ENCODE results near the gene UBE3C. TPM values are rescaled to one million over a fixed set of nuclear protein-coding genes. Genes with fewer than 3 reads are reported as not detected.

UBE3C gene
- total and polyA plus RNA-seq, 9 of the 15 experiments (the other 6 are each of a cell fraction or from before 2014, with no cell fraction given): 9.6 to 91.7 (median 75.4) TPM

GRCh38 chr7:157248659-157249058 lies 109.9 kb downstream of the UBE3C start:
- no peak for ATAC-seq
- CTCF ChIA-PET (ENCODE audit: low intra/inter-chr PET ratio): no interaction called here

DNA sequence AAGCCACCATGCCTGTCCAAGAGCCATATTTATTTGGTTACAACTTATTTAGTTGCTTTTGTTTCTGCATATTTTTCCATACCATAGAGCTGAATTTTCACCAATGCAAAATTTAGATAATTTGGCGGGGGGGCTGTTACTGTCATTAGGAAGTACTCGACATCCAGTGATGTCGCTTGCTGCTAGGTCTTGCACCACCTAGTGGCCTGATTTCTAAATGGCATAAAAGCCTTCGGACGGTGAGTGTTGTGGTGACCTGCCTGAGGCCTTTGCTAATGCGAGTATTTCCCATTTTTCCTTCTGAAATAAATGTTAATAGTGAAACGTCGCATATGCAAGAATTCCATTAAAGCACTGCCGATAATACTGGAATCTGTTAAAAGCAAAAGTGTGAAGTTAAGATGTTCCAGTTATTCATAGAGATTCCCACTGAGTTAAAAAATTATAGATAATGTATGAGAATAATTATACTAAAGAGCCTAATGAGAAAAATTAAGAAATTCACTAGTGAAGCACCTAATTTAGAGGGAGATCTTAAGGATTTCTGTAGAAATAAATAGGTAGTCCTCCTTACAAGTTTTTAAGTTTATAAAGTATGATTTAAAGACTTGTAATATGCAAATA lies 112.0 kb downstream of the UBE3C start:
- DNase-seq (ENCODE audit: extremely low read depth in 1 of 4, low spot score in 3 of 4) (peak; percentile 68 to 85 (median 81)), ATAC-seq (peak; percentile 98), FAIRE-seq (peak; percentile 94)
- WGBS (ENCODE audit: insufficient coverage, low coverage, missing lambda C conversion rate): 51% methylated on average over 9 of the region's 9 CpGs
- H3K79me2 ChIP-seq (ENCODE audit: control insufficient read depth, insufficient read depth, low read length): no peaks in the 10 kb centered on the region
- no peaks in the 10 kb centered on the region for H3K4me1 ChIP-seq (replicated peaks in 1 of 2; ENCODE audit: control insufficient read depth in 2 of 2, insufficient read depth in 2 of 2, low read length in 2 of 2)
- ChIA-PET CTCF (ENCODE audit: low intra/inter-chr PET ratio) (interaction anchor here (0.8 to 2.2 kb wide), 4 partner anchors 281 to 1454 kb away, joined by 3 to 18 read pairs (median 4); partner anchors contain the start of gene NOM1), POLR2A (interaction anchor here (0.5 to 1.0 kb wide), 3 partner anchors 9 to 54 kb away, joined by 3 to 6 read pairs (median 4); no protein-coding TSS in a partner anchor)
- no peaks in the 10 kb centered on the region; the same call in 1 of the 2 replicates for H4K20me1 ChIP-seq (replicated peaks; ENCODE audit: control insufficient read depth, insufficient read depth, low read length)
- H3K27ac ChIP-seq (ENCODE audit: extremely low read depth, low read depth, low read length): no peak overlapping the region
- no peaks in the 10 kb centered on the region for H3K27me3 ChIP-seq (ENCODE audit: control insufficient read depth in 2 of 2, insufficient read depth in 2 of 2, low read length in 2 of 2)
- no peak overlapping the region for H2AFZ ChIP-seq (ENCODE audit: low read depth, low read length)
- in situ Hi-C loops (cut with MboI) (no loop called here), intact Hi-C loops (cut with micrococcal nuclease) (loop anchor here (1.0 kb wide), 1 partner anchor 341 kb away; no protein-coding TSS in a partner anchor)
- no TSS peak for BruUV-seq (replicated peaks)
- H3K9ac ChIP-seq (ENCODE audit: insufficient read depth in 1 of 2, low read depth in 2 of 2, low read length in 2 of 2): no peak overlapping the region
- no peak overlapping the region for H3K4me3 ChIP-seq
- H3K36me3 ChIP-seq (ENCODE audit: control insufficient read depth, insufficient read depth, low read length): peaks cover 93% of the 10 kb centered on the region
- H3K4me2 ChIP-seq (ENCODE audit: insufficient read depth, low read length): no peak overlapping the region
- no peaks in the 10 kb centered on the region for H3K9me3 ChIP-seq (replicated peaks; ENCODE audit: control insufficient read depth, insufficient read depth, low read depth, low read length)
- peaks cover 3% of the 10 kb centered on the region for H3K9me1 ChIP-seq (ENCODE audit: control insufficient read depth, insufficient read depth, low read length)
- TF ChIP-seq, protein P1, sequence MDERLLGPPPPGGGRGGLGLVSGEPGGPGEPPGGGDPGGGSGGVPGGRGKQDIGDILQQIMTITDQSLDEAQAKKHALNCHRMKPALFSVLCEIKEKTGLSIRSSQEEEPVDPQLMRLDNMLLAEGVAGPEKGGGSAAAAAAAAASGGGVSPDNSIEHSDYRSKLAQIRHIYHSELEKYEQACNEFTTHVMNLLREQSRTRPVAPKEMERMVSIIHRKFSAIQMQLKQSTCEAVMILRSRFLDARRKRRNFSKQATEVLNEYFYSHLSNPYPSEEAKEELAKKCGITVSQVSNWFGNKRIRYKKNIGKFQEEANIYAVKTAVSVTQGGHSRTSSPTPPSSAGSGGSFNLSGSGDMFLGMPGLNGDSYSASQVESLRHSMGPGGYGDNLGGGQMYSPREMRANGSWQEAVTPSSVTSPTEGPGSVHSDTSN (CRISPR knock-in tag; IDR thresholded peaks at IDR 0.05; ENCODE audit: low read depth): no peak
- TF ChIP-seq, protein P1 (tag; conservative IDR thresholded peaks at IDR 0.05; ENCODE audit: low read depth): 0 out of 2 replicates have a peak, but pooled peaks have one; percentile 6
- TF ChIP-seq ZNF785 (CRISPR knock-in tag; IDR thresholded peaks at IDR 0.05) (no peak), MYBL2 (IDR thresholded peaks at IDR 0.05; ENCODE audit: low read depth) (no peak), MYBL2 (CRISPR knock-in tag; IDR thresholded peaks at IDR 0.05; ENCODE audit: borderline replicate concordance) (no peak), CBX3 (IDR thresholded peaks at IDR 0.05; ENCODE audit: borderline replicate concordance in 1 of 2, low read length in 2 of 2) (no peak), HNRNPK (IDR thresholded peaks at IDR 0.05; ENCODE audit: low read depth, low read length, poor library complexity, severe bottlenecking) (no peak), JUN (IDR thresholded peaks at IDR 0.05; ENCODE audit: borderline replicate concordance, low read depth, low read length) (no peak), JUN (CRISPR knock-in tag; IDR thresholded peaks at IDR 0.05; ENCODE audit: borderline replicate concordance) (no peak)

More at GRCh38 chr7:157248659-157249058, 109.9 kb downstream of the UBE3C start:
- no peaks in the 10 kb centered on the region for H3K9me3 ChIP-seq (replicated peaks; ENCODE audit: control insufficient read depth, insufficient read depth, low read depth, low read length)
- H3K9ac ChIP-seq (ENCODE audit: insufficient read depth in 1 of 2, low read depth in 2 of 2, low read length in 2 of 2): no peak overlapping the region; a peak in 1 of 4 replicates
- TF ChIP-seq STAT5B (CRISPR knock-in tag; IDR thresholded peaks at IDR 0.05): no peak
- 0 out of 2 replicates have a peak, but pooled peaks have one; percentile 8 for TF ChIP-seq POLR2G (IDR thresholded peaks at IDR 0.05; ENCODE audit: low read depth, low read length)
- peak; percentile 24 for TF ChIP-seq HMGN3 (IDR thresholded peaks at IDR 0.05; ENCODE audit: borderline replicate concordance, extremely low read depth, insufficient read length, low read depth, low read length)
- in situ Hi-C loops (cut with MboI): no loop called here
- BruUV-seq (replicated peaks): no TSS peak
- no peaks in the 10 kb centered on the region; the same call in 1 of the 2 replicates for H4K20me1 ChIP-seq (replicated peaks; ENCODE audit: control insufficient read depth, insufficient read depth, low read length)
- H3K4me2 ChIP-seq (ENCODE audit: insufficient read depth, low read length): no peak overlapping the region
- H3K4me1 ChIP-seq (replicated peaks in 1 of 2; ENCODE audit: control insufficient read depth in 2 of 2, insufficient read depth in 2 of 2, low read length in 2 of 2): no peaks in the 10 kb centered on the region
- H3K36me3 ChIP-seq (ENCODE audit: control insufficient read depth, insufficient read depth, low read length): peaks cover 85% of the 10 kb centered on the region
- H3K9me1 ChIP-seq (ENCODE audit: control insufficient read depth, insufficient read depth, low read length): peaks cover 3% of the 10 kb centered on the region
- H3K79me2 ChIP-seq (ENCODE audit: control insufficient read depth, insufficient read depth, low read length): no peaks in the 10 kb centered on the region
- POLR2A ChIA-PET: interaction anchor here (0.5 to 1.5 kb wide), 6 partner anchors 8 to 289 kb away, joined by 3 to 5 read pairs (median 4); no protein-coding TSS in a partner anchor
- H3K4me3 ChIP-seq: no peak overlapping the region
- FAIRE-seq (no peak), DNase-seq (ENCODE audit: extremely low read depth in 1 of 4, low spot score in 3 of 4) (no peak)
- H2AFZ ChIP-seq (ENCODE audit: low read depth, low read length): no peak overlapping the region
- no peaks in the 10 kb centered on the region for H3K27me3 ChIP-seq (ENCODE audit: control insufficient read depth in 2 of 2, insufficient read depth in 2 of 2, low read length in 2 of 2)
- H3K27ac ChIP-seq (ENCODE audit: extremely low read depth, low read depth, low read length): no peak overlapping the region
- WGBS (ENCODE audit: insufficient coverage, low coverage, missing lambda C conversion rate): 94% methylated on average over 14 of the region's 14 CpGs
- intact Hi-C loops (cut with micrococcal nuclease): no loop called here

All from K562 (cell line).